IMR-90 (cell line): ENCODE measurements around the gene KCNJ3. TPM values are rescaled to one million over a fixed set of nuclear protein-coding genes. Genes with fewer than 3 reads are reported as not detected.

Experiments
- ATAC-seq: fragments of 200-7000 bp; cut with Tn5 transposase; 2 replicates; pipeline ENCODE4 v1.9.1; 2020; ENCODE audit warnings: low read depth, mild to moderate bottlenecking, moderate library complexity
- BruUV-seq: library from RNA; stranded (reverse); fragments of 400-500 nt; replicated peaks from 2 replicates; lab custom pipeline; 2021; lab: Mats Ljungman, UMichigan
- CTCF ChIA-PET: fragments of 300-600 bp; formaldehyde crosslinking; extraction: SDS; loops from one replicate; lab custom pipeline; 2021; ENCODE audit warnings: antibody characterized with exemption; lab: Yijun Ruan, JAX
- POLR2A ChIA-PET: fragments of 300-600 bp; sonication (Branson Sonifier 250); formaldehyde crosslinking; loops from one replicate; lab custom pipeline; 2022; ENCODE audit warnings: antibody characterized with exemption; ENCODE audit not compliant: unreplicated experiment; lab: Charles Lee
- DNase-seq: peaks from one replicate; pipeline ENCODE4 v3.0.0; 2013
- H2AFZ ChIP-seq: replicated peaks from 2 replicates; pipeline ENCODE3; 2013; ENCODE audit warnings: low read length, mild to moderate bottlenecking; ENCODE audit not compliant: poor library complexity
- H2AK5ac ChIP-seq: 2 replicates; pipeline ENCODE4 v1.6.1; 2013; ENCODE audit warnings: low read depth, low read length, inconsistent platforms
- H2AK9ac ChIP-seq: replicated peaks from 2 replicates; pipeline ENCODE3; 2013; ENCODE audit warnings: mild to moderate bottlenecking, low read depth, low read length, moderate library complexity; ENCODE audit not compliant: poor library complexity
- H2BK120ac ChIP-seq: 2 replicates; pipeline ENCODE4 v1.6.1; 2013; ENCODE audit warnings: low read depth, low read length, inconsistent platforms
- H2BK15ac ChIP-seq: 3 replicates; pipeline ENCODE4 v1.6.1; 2013; ENCODE audit warnings: low read depth, low read length, inconsistent platforms
- H2BK20ac ChIP-seq: 2 replicates; pipeline ENCODE4 v1.6.1; 2013; ENCODE audit warnings: low read depth, mild to moderate bottlenecking, inconsistent platforms, low read length, moderate library complexity
- H2BK5ac ChIP-seq: 2 replicates; pipeline ENCODE4 v1.6.1; 2013; ENCODE audit warnings: mild to moderate bottlenecking, low read depth, low read length, inconsistent platforms; ENCODE audit not compliant: poor library complexity, severe bottlenecking
- H3K14ac ChIP-seq: replicated peaks from 2 replicates; pipeline ENCODE4 v1.6.1; 2013; ENCODE audit warnings: low read depth, low read length, inconsistent platforms
- H3K18ac ChIP-seq: 2 replicates; pipeline ENCODE4 v1.6.1; 2013; ENCODE audit warnings: low read depth, low read length, control low read depth
- H3K23ac ChIP-seq: 2 replicates; pipeline ENCODE4 v1.6.1; 2013; ENCODE audit warnings: low read depth, low read length, inconsistent platforms
- H3K27ac ChIP-seq: 2 replicates; pipeline ENCODE4 v1.5.1; 2013; ENCODE audit warnings: mild to moderate bottlenecking, control low read depth, low read length; ENCODE audit not compliant: insufficient read depth
- H3K27me3 ChIP-seq: 2 replicates; pipeline ENCODE4 v1.6.1; 2013; ENCODE audit warnings: low read length; ENCODE audit not compliant: control insufficient read depth, insufficient read depth
- H3K36me3 ChIP-seq: 2 replicates; pipeline ENCODE4 v1.6.1; 2013; ENCODE audit warnings: low read length, mixed read lengths; ENCODE audit not compliant: control insufficient read depth, insufficient read depth
- H3K4ac ChIP-seq: 2 replicates; pipeline ENCODE4 v1.6.1; 2013; ENCODE audit warnings: low read depth, low read length, inconsistent platforms
- H3K4me1 ChIP-seq: 2 replicates; pipeline ENCODE4 v1.6.1; 2013; ENCODE audit warnings: low read length, mixed read lengths; ENCODE audit not compliant: control insufficient read depth, insufficient read depth
- H3K4me2 ChIP-seq: 2 replicates; pipeline ENCODE4 v1.6.1; 2013; ENCODE audit warnings: low read depth, mild to moderate bottlenecking, control low read depth, low read length, moderate library complexity
- H3K4me3 ChIP-seq: 2 replicates; pipeline ENCODE4 v1.5.1; 2013; ENCODE audit warnings: low read depth, mild to moderate bottlenecking, control low read depth, low read length, moderate library complexity; ENCODE audit not compliant: insufficient read depth
- H3K56ac ChIP-seq: 2 replicates; pipeline ENCODE4 v1.6.1; 2013; ENCODE audit warnings: low read length, inconsistent platforms; ENCODE audit not compliant: insufficient read depth; ENCODE audit errors: extremely low read depth
- H3K79me1 ChIP-seq, 2 experiments: 2 replicates each; pipeline ENCODE4 v1.6.1; 2013; ENCODE audit warnings: low read length in 2 of 2, inconsistent platforms in 1 of 2, low read depth in 1 of 2
- H3K9ac ChIP-seq: 2 replicates; pipeline ENCODE4 v1.6.1; 2013; ENCODE audit warnings: low read depth, low read length, control low read depth
- H3K9me1 ChIP-seq: 2 replicates; pipeline ENCODE4 v1.6.1; 2013; ENCODE audit warnings: low read length, inconsistent platforms; ENCODE audit not compliant: insufficient read depth
- H3K9me3 ChIP-seq: 2 replicates; pipeline ENCODE4 v1.6.1; 2013; ENCODE audit warnings: low read length; ENCODE audit not compliant: control insufficient read depth, insufficient read depth
- H4K20me1 ChIP-seq: 2 replicates; pipeline ENCODE4 v1.6.1; 2013; ENCODE audit warnings: low read length, inconsistent platforms; ENCODE audit not compliant: insufficient read depth
- H4K5ac ChIP-seq: 2 replicates; pipeline ENCODE4 v1.6.1; 2013; ENCODE audit warnings: mild to moderate bottlenecking, low read depth, low read length, control low read depth
- H4K8ac ChIP-seq, 2 experiments: 2 replicates each; pipeline ENCODE4 v1.6.1; 2013; ENCODE audit warnings: low read depth in 2 of 2, low read length in 2 of 2, control low read depth in 1 of 2, inconsistent platforms in 1 of 2
- H4K91ac ChIP-seq: 2 replicates; pipeline ENCODE4 v1.6.1; 2013; ENCODE audit warnings: low read depth, low read length, inconsistent platforms; ENCODE audit not compliant: insufficient read depth
- BHLHE40 ChIP-seq: fragments of 150-350 bp; IDR thresholded peaks from 2 replicates; pipeline ENCODE4 v1.6.1; 2016; ENCODE audit warnings: mild to moderate bottlenecking, low read depth, low read length
- CEBPB ChIP-seq: IDR thresholded peaks from 2 replicates; pipeline ENCODE4 v1.6.1; 2012; ENCODE audit warnings: low read depth, low read length, improper control_type of control experiment
- MAFK ChIP-seq: IDR thresholded peaks from 2 replicates; pipeline ENCODE4 v1.6.1; 2012; ENCODE audit warnings: low read depth, low read length, improper control_type of control experiment
- MAZ ChIP-seq: IDR thresholded peaks from 2 replicates; pipeline ENCODE4 v1.6.1; 2012; ENCODE audit warnings: low read depth, mild to moderate bottlenecking, low read length, improper control_type of control experiment, moderate library complexity, borderline replicate concordance
- MXI1 ChIP-seq: IDR thresholded peaks from 2 replicates; pipeline ENCODE4 v1.6.1; 2012; ENCODE audit warnings: low read depth, mild to moderate bottlenecking, low read length, moderate library complexity, borderline replicate concordance
- NFE2L2 ChIP-seq: fragments of 150-350 bp; IDR thresholded peaks from 2 replicates; pipeline ENCODE4 v1.6.1; 2016; ENCODE audit warnings: low read depth, mild to moderate bottlenecking, low read length
- POLR2A ChIP-seq: IDR thresholded peaks from 2 replicates; pipeline ENCODE4 v1.6.1; 2012; ENCODE audit warnings: mild to moderate bottlenecking, low read depth, low read length
- RCOR1 ChIP-seq: IDR thresholded peaks from 2 replicates; pipeline ENCODE4 v1.6.1; 2012; ENCODE audit warnings: mild to moderate bottlenecking, low read length, improper control_type of control experiment; ENCODE audit not compliant: insufficient replicate concordance
- RFX5 ChIP-seq: IDR thresholded peaks from 2 replicates; pipeline ENCODE4 v1.8.0; 2012; ENCODE audit warnings: low read depth, mild to moderate bottlenecking, low read length, moderate library complexity
- WGBS, 2 experiments: methylation state at CpG; one replicate each; pipeline versions ENCODE4 v1.1.5 to v1.1.7; 2013; ENCODE audit warnings: missing lambda C conversion rate in 2 of 2; ENCODE audit not compliant: insufficient read length in 1 of 2; ENCODE audit errors: extremely low coverage in 2 of 2; 5-methylcytosine and 5-hydroxymethylcytosine counted together
- dilution Hi-C: fragments of 300-500 bp; cut with HindIII; formaldehyde crosslinking; loops from one replicate; pipeline ENCODE4 v1.14.3; 2018; ENCODE audit warnings: low sequenced_read_pairs; ENCODE audit not compliant: unreplicated experiment
- in situ Hi-C: fragments of 300-500 bp; cut with MboI; formaldehyde crosslinking; loops from 3 replicates; pipeline ENCODE4 v1.14.3; 2019; ENCODE audit warnings: low sequenced_read_pairs, inconsistent platforms, mixed read lengths
- intact Hi-C: fragments of 100-400 bp; cut with micrococcal nuclease; formaldehyde crosslinking; loops from 2 replicates; pipeline ENCODE4 v1.10.0; 2022
- polyA plus RNA-seq, 3 experiments: library from polyadenylated mRNA; depleted of rRNA; stranded (reverse); fragments of >200 nt; gene quantifications; 2 replicates each; pipeline ENCODE4 v1.2.3, GENCODE V29; 2012; ENCODE audit warnings: low replicate concordance in 1 of 3
- total RNA-seq: library from RNA; depleted of rRNA; stranded (reverse); fragments of >200 nt; gene quantifications from 2 replicates; pipeline ENCODE4 v1.2.3, GENCODE V29; 2012
- TF ChIP-seq, protein P1 (sequence below): conservative IDR thresholded peaks from 2 replicates; pipeline ENCODE4 v1.5.1; 2012; ENCODE audit warnings: mild to moderate bottlenecking, low read depth, low read length, improper control_type of control experiment

Gene KCNJ3
- total and polyA plus RNA-seq, 2 of the 4 experiments (the other 2 are of a cell fraction) = not detected

DNA sequence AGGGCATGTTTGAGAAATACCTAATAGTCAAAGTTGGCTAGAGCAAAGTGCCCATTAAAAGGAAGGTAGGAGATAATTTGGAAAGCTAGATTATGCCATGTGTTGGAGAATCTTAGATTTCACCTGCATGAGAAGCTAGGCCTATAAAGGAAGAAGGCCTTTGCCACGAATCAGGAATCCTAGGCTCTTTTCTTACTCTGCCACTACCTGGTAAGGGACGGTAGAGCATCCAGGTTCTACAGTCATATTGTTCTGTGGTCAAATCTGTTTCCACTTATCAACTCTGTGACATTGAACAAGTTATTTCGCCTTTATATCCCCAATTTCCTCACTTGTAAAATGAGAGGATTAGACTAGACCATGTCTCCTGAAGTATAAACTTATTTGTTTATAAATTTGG, 3.6 kb upstream of the KCNJ3 start:
- H3K36me3 ChIP-seq = no peaks in the 10 kb centered on the region
- H3K9me1 ChIP-seq = no peaks in the 10 kb centered on the region
- BruUV-seq = no TSS peak
- no peak for DNase-seq
- POLR2A ChIA-PET = no interaction called here
- no peak for TF ChIP-seq MXI1
- TF ChIP-seq, protein P1, sequence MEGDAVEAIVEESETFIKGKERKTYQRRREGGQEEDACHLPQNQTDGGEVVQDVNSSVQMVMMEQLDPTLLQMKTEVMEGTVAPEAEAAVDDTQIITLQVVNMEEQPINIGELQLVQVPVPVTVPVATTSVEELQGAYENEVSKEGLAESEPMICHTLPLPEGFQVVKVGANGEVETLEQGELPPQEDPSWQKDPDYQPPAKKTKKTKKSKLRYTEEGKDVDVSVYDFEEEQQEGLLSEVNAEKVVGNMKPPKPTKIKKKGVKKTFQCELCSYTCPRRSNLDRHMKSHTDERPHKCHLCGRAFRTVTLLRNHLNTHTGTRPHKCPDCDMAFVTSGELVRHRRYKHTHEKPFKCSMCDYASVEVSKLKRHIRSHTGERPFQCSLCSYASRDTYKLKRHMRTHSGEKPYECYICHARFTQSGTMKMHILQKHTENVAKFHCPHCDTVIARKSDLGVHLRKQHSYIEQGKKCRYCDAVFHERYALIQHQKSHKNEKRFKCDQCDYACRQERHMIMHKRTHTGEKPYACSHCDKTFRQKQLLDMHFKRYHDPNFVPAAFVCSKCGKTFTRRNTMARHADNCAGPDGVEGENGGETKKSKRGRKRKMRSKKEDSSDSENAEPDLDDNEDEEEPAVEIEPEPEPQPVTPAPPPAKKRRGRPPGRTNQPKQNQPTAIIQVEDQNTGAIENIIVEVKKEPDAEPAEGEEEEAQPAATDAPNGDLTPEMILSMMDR = no peak
- TF ChIP-seq POLR2A = no peak
- TF ChIP-seq MAZ = no peak
- no peak for TF ChIP-seq RCOR1
- TF ChIP-seq RFX5 = no peak
- TF ChIP-seq BHLHE40 = no peak
- TF ChIP-seq CEBPB = no peak
- TF ChIP-seq MAFK = no peak
- no peak for TF ChIP-seq NFE2L2
- H2BK15ac ChIP-seq = no peak overlapping the region
- no peak overlapping the region for H4K91ac ChIP-seq
- H3K4me2 ChIP-seq = no peak overlapping the region
- no peak for ATAC-seq
- CTCF ChIA-PET = no interaction called here
- no peak overlapping the region for H3K4me3 ChIP-seq
- H3K18ac ChIP-seq = no peak overlapping the region
- no peak overlapping the region for H4K8ac ChIP-seq
- intact Hi-C loops = no loop called here
- dilution Hi-C loops = no loop called here
- no peaks in the 10 kb centered on the region for H3K27me3 ChIP-seq
- H3K79me1 ChIP-seq = no peaks in the 10 kb centered on the region
- H4K20me1 ChIP-seq = no peaks in the 10 kb centered on the region
- no peak overlapping the region for H3K56ac ChIP-seq
- no peak overlapping the region for H2AFZ ChIP-seq
- no CpG with 5 or more reads among the region's 3 CpGs for WGBS, 2 experiments
- no peak overlapping the region for H3K23ac ChIP-seq
- no peak overlapping the region for H2AK5ac ChIP-seq
- H2AK9ac ChIP-seq = no peak overlapping the region
- no peak overlapping the region for H3K27ac ChIP-seq
- peaks cover 16% of the 10 kb centered on the region for H3K9me3 ChIP-seq
- no peak overlapping the region for H2BK120ac ChIP-seq
- H2BK5ac ChIP-seq = no peak overlapping the region
- in situ Hi-C loops = no loop called here
- no peak overlapping the region for H4K5ac ChIP-seq
- no peak overlapping the region for H3K4ac ChIP-seq
- H3K4me1 ChIP-seq = no peaks in the 10 kb centered on the region
- H3K9ac ChIP-seq = no peak overlapping the region
- H2BK20ac ChIP-seq = no peak overlapping the region
- no peak overlapping the region for H3K14ac ChIP-seq
